Measurements from ENCODE around the gene DDO.

Gene DDO, protein sequence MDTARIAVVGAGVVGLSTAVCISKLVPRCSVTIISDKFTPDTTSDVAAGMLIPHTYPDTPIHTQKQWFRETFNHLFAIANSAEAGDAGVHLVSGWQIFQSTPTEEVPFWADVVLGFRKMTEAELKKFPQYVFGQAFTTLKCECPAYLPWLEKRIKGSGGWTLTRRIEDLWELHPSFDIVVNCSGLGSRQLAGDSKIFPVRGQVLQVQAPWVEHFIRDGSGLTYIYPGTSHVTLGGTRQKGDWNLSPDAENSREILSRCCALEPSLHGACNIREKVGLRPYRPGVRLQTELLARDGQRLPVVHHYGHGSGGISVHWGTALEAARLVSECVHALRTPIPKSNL

GRCh38 chr6:110415086-110415916 is at the start of gene DDO:
Gene DDO (minus strand): TSS chr6:110415575. CDS start chr6:110413462, 2,113 bp downstream.
- DNase-seq (ENCODE audit: low read depth), result no peak

GRCh38 chr6:110462884-110463481 is 47.6 kb upstream of the DDO start:
- DNase-seq (ENCODE audit: low read depth), result no peak
- no peak overlapping the region for H3K4me3 ChIP-seq (ENCODE audit: low read depth, low read length)
- TF ChIP-seq MYC (IDR thresholded peaks at IDR 0.05; ENCODE audit: low read depth, low read length) (no peak), POLR2A (IDR thresholded peaks at IDR 0.05; ENCODE audit: extremely low read depth, insufficient read length) (no peak)
- TF ChIP-seq, protein P1, sequence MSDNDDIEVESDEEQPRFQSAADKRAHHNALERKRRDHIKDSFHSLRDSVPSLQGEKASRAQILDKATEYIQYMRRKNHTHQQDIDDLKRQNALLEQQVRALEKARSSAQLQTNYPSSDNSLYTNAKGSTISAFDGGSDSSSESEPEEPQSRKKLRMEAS (IDR thresholded peaks at IDR 0.05; ENCODE audit: low read depth, low read length), result no peak

More at GRCh38 chr6:110415086-110415916, at the start of gene DDO:
- H3K4me3 ChIP-seq (ENCODE audit: low read depth, low read length), result no peak within 1 kb of the TSS
- TF ChIP-seq MYC (IDR thresholded peaks at IDR 0.05; ENCODE audit: low read depth, low read length) (no peak), POLR2A (IDR thresholded peaks at IDR 0.05; ENCODE audit: extremely low read depth, insufficient read length) (no peak)
- TF ChIP-seq, protein P2, sequence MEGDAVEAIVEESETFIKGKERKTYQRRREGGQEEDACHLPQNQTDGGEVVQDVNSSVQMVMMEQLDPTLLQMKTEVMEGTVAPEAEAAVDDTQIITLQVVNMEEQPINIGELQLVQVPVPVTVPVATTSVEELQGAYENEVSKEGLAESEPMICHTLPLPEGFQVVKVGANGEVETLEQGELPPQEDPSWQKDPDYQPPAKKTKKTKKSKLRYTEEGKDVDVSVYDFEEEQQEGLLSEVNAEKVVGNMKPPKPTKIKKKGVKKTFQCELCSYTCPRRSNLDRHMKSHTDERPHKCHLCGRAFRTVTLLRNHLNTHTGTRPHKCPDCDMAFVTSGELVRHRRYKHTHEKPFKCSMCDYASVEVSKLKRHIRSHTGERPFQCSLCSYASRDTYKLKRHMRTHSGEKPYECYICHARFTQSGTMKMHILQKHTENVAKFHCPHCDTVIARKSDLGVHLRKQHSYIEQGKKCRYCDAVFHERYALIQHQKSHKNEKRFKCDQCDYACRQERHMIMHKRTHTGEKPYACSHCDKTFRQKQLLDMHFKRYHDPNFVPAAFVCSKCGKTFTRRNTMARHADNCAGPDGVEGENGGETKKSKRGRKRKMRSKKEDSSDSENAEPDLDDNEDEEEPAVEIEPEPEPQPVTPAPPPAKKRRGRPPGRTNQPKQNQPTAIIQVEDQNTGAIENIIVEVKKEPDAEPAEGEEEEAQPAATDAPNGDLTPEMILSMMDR (IDR thresholded peaks at IDR 0.05; ENCODE audit: low read depth, low read length), result no peak
- TF ChIP-seq, protein P1 (IDR thresholded peaks at IDR 0.05; ENCODE audit: low read depth, low read length), result no peak

- no peak for DNase-seq (ENCODE audit: low read depth)
- TF ChIP-seq POLR2A (IDR thresholded peaks at IDR 0.05; ENCODE audit: extremely low read depth, insufficient read length) (no peak), MYC (IDR thresholded peaks at IDR 0.05; ENCODE audit: low read depth, low read length) (no peak)
- TF ChIP-seq, protein P1 (IDR thresholded peaks at IDR 0.05; ENCODE audit: low read depth, low read length), result no peak
- TF ChIP-seq, protein P2 (IDR thresholded peaks at IDR 0.05; ENCODE audit: low read depth, low read length), result no peak
- H3K4me3 ChIP-seq (ENCODE audit: low read depth, low read length), result no peak overlapping the region
These were observed 46.0 kb upstream of the DDO start for GRCh38 chr6:110461376-110461775.

DNA sequence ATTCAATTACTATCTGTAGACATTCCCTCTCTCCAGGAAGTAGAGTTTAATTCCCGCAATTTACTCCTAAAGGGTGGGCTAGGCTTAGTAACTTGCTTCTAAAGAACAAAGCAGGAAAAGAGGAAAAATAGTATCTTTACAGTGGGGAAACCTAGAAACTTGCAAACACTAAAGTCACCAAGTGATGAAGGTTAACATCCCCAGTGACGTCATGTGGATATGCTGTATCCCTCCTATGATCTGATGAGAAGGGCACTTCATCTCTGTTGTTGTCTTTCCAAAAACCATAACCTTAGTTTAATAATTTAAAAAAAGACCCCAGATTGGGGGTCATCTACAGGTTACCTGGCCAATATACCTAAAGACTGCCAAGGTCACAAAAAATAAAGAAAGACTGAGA is 43.8 kb upstream of the DDO start:
- no peak overlapping the region for H3K4me3 ChIP-seq (ENCODE audit: low read depth, low read length)
- DNase-seq (ENCODE audit: low read depth), result no peak
- TF ChIP-seq, protein P2 (IDR thresholded peaks at IDR 0.05; ENCODE audit: low read depth, low read length), result no peak
- TF ChIP-seq, protein P1 (IDR thresholded peaks at IDR 0.05; ENCODE audit: low read depth, low read length), result no peak
- TF ChIP-seq MYC (IDR thresholded peaks at IDR 0.05; ENCODE audit: low read depth, low read length) (no peak), POLR2A (IDR thresholded peaks at IDR 0.05; ENCODE audit: extremely low read depth, insufficient read length) (no peak)

DNA sequence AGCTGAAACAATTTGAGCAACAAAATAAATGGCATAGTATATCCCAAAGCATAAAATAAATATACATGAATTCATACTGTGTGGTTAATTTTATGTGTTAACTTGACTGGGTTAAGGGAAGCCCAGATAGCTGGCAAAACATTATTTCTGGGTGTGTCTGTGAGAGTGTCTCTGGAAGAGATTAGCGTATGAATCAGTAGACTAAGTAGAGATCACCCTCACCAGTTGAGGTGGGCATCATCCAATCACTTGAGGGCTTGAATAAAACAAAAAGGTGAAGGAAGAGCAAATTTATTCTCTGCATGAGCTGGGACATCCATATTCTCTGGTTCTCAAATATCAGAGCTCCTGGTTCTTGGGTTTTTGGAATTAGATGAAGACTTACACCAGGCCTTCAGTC is 43.1 kb upstream of the DDO start:
- TF ChIP-seq, protein P2 (IDR thresholded peaks at IDR 0.05; ENCODE audit: low read depth, low read length), result no peak
- TF ChIP-seq, protein P1 (IDR thresholded peaks at IDR 0.05; ENCODE audit: low read depth, low read length), result no peak
- TF ChIP-seq POLR2A (IDR thresholded peaks at IDR 0.05; ENCODE audit: extremely low read depth, insufficient read length), result no peak
- no peak for TF ChIP-seq MYC (IDR thresholded peaks at IDR 0.05; ENCODE audit: low read depth, low read length)
- H3K4me3 ChIP-seq (ENCODE audit: low read depth, low read length), result no peak overlapping the region
- no peak for DNase-seq (ENCODE audit: low read depth)

Data from NB4 (cell line).